Measurements from ENCODE around the gene ZNF892. TPM values are rescaled to one million over a fixed set of nuclear protein-coding genes. Genes with fewer than 3 reads are reported as not detected.
A peak's percentile ranks its signal among the peaks of the same experiment; 100 is the strongest.

The ZNF892 gene
- total and polyA plus RNA-seq, 4 donors = 0.17 to 2.2 (median 1.3) TPM; not detected in 1

GRCh38 chr2:95158891-95159619 lies 48.3 kb upstream of the ZNF892 start:
- TF ChIP-seq, protein P1, sequence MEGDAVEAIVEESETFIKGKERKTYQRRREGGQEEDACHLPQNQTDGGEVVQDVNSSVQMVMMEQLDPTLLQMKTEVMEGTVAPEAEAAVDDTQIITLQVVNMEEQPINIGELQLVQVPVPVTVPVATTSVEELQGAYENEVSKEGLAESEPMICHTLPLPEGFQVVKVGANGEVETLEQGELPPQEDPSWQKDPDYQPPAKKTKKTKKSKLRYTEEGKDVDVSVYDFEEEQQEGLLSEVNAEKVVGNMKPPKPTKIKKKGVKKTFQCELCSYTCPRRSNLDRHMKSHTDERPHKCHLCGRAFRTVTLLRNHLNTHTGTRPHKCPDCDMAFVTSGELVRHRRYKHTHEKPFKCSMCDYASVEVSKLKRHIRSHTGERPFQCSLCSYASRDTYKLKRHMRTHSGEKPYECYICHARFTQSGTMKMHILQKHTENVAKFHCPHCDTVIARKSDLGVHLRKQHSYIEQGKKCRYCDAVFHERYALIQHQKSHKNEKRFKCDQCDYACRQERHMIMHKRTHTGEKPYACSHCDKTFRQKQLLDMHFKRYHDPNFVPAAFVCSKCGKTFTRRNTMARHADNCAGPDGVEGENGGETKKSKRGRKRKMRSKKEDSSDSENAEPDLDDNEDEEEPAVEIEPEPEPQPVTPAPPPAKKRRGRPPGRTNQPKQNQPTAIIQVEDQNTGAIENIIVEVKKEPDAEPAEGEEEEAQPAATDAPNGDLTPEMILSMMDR (IDR thresholded peaks at IDR 0.05; ENCODE audit: low read depth, low read length, missing input control) = no peak
- TF ChIP-seq SP1 (IDR thresholded peaks at IDR 0.05) (no peak), HNF4A (conservative IDR thresholded peaks at IDR 0.05) (no peak), MAX (IDR thresholded peaks at IDR 0.05) (no peak), TAF1 (conservative IDR thresholded peaks at IDR 0.05) (no peak), RXRA (IDR thresholded peaks at IDR 0.05) (no peak), GABPA (IDR thresholded peaks at IDR 0.05 in 1 of 2, conservative IDR thresholded peaks at IDR 0.05 in 1 of 2) (no peak), YY1 (IDR thresholded peaks at IDR 0.05) (no peak), EGR1 (IDR thresholded peaks at IDR 0.05; ENCODE audit: low read depth in 2 of 2) (no peak), NR2F2 (IDR thresholded peaks at IDR 0.05) (no peak), JUND (IDR thresholded peaks at IDR 0.05) (no peak), ATF3 (IDR thresholded peaks at IDR 0.05) (no peak), REST (IDR thresholded peaks at IDR 0.05) (no peak), HNF4G (IDR thresholded peaks at IDR 0.05) (no peak), FOXA2 (IDR thresholded peaks at IDR 0.05) (no peak), FOXA1 (IDR thresholded peaks at IDR 0.05) (no peak)
- Histone ChIP-seq H3K9me3 (ENCODE audit: control insufficient read depth in 4 of 4, low read length in 3 of 4) (peaks cover 10 to 24% (median 16%) of the 10 kb centered on the region in 4 donors), H3K9ac (ENCODE audit: low read depth in 1 of 2, low read length in 2 of 2) (peak overlapping the region in 1 of 2 donors; percentile 72), H3K4me1 (ENCODE audit: control insufficient read depth in 4 of 4, insufficient read depth in 4 of 4, low read length in 3 of 4) (peaks cover under 1 to 14% (median 6%) of the 10 kb centered on the region in 4 donors), H3K27ac (ENCODE audit: low read depth in 1 of 2, low read length in 2 of 2) (peak overlapping the region in 1 of 2 donors; percentile 57), H3K4me3 (ENCODE audit: low read depth in 1 of 3, low read length in 3 of 3) (peak overlapping the region; percentile 71 to 82 (median 71)), H3K27me3 (ENCODE audit: control insufficient read depth in 4 of 4, insufficient read depth in 4 of 4, low read length in 3 of 4) (no peaks in the 10 kb centered on the region), H3K36me3 (ENCODE audit: control insufficient read depth in 4 of 4, insufficient read depth in 3 of 4, low read depth in 1 of 4, low read length in 3 of 4) (peaks cover 0 to 21% (median 14%) of the 10 kb centered on the region in 4 donors)
- DNase-seq (ENCODE audit: low spot score) = peak; percentile 44
- WGBS = 6% methylated on average over 58 of the region's 58 CpGs

Data from liver (tissue), 9 donors.